HEK293 (cell line): ENCODE data around the gene LNPEP.

ENCODE experiments used
- AEBP2 ChIP-seq: fragments of 450-650 bp; formaldehyde crosslinking; IDR thresholded peaks from 2 replicates; pipeline ENCODE4 v1.5.1; 2016; ENCODE audit warnings: missing biosample characterization, missing genetic modification characterization, borderline replicate concordance
- MYNN ChIP-seq: fragments of 450-650 bp; formaldehyde crosslinking; IDR thresholded peaks from 2 replicates; pipeline ENCODE4 v1.5.1; 2016; ENCODE audit warnings: missing biosample characterization, missing genetic modification characterization, borderline replicate concordance
- PRDM10 ChIP-seq: fragments of 450-650 bp; formaldehyde crosslinking; IDR thresholded peaks from 2 replicates; pipeline ENCODE4 v1.5.1; 2016; ENCODE audit warnings: missing biosample characterization, missing genetic modification characterization
- SCRT1 ChIP-seq: fragments of 450-650 bp; formaldehyde crosslinking; IDR thresholded peaks from 2 replicates; pipeline ENCODE4 v1.5.1; 2016; ENCODE audit warnings: missing biosample characterization, missing genetic modification characterization, borderline replicate concordance
- SCRT2 ChIP-seq: fragments of 450-650 bp; formaldehyde crosslinking; IDR thresholded peaks from 2 replicates; pipeline ENCODE4 v1.5.1; 2016; ENCODE audit warnings: missing biosample characterization, missing genetic modification characterization
- TSHZ1 ChIP-seq: fragments of 450-650 bp; formaldehyde crosslinking; IDR thresholded peaks from 2 replicates; pipeline ENCODE4 v1.5.1; 2016; ENCODE audit warnings: missing biosample characterization, missing genetic modification characterization, borderline replicate concordance
- ZBTB1 ChIP-seq: fragments of 450-650 bp; formaldehyde crosslinking; IDR thresholded peaks from 2 replicates; pipeline ENCODE4 v1.5.1; 2016; ENCODE audit warnings: missing biosample characterization, missing genetic modification characterization
- ZBTB17 ChIP-seq: fragments of 450-650 bp; formaldehyde crosslinking; IDR thresholded peaks from 2 replicates; pipeline ENCODE4 v1.5.1; 2016; ENCODE audit warnings: missing biosample characterization, missing genetic modification characterization
- ZBTB26 ChIP-seq: fragments of 450-650 bp; formaldehyde crosslinking; optimal IDR thresholded peaks from 2 replicates; pipeline ENCODE3; 2016; ENCODE audit warnings: missing biosample characterization, mild to moderate bottlenecking, missing genetic modification characterization
- ZIC2 ChIP-seq: fragments of 450-650 bp; formaldehyde crosslinking; IDR thresholded peaks from 2 replicates; pipeline ENCODE4 v1.5.1; 2016; ENCODE audit warnings: missing biosample characterization, missing genetic modification characterization
- ZNF140 ChIP-seq: fragments of 450-650 bp; formaldehyde crosslinking; IDR thresholded peaks from 2 replicates; pipeline ENCODE4 v1.5.1; 2016; ENCODE audit warnings: missing biosample characterization, missing genetic modification characterization
- ZNF148 ChIP-seq: fragments of 450-650 bp; formaldehyde crosslinking; IDR thresholded peaks from 2 replicates; pipeline ENCODE4 v1.5.0; 2017; ENCODE audit warnings: missing biosample characterization, missing genetic modification characterization, borderline replicate concordance
- ZNF184 ChIP-seq: fragments of 450-650 bp; IDR thresholded peaks from 2 replicates; pipeline ENCODE4 v1.5.1; 2018; ENCODE audit warnings: missing biosample characterization, mild to moderate bottlenecking, missing genetic modification characterization
- ZNF214 ChIP-seq: fragments of 450-650 bp; formaldehyde crosslinking; IDR thresholded peaks from 2 replicates; pipeline ENCODE4 v1.5.1; 2017; ENCODE audit warnings: missing biosample characterization, mild to moderate bottlenecking, missing genetic modification characterization, borderline replicate concordance
- ZNF24 ChIP-seq: fragments of 450-650 bp; formaldehyde crosslinking; IDR thresholded peaks from 2 replicates; pipeline ENCODE4 v1.5.1; 2016; ENCODE audit warnings: missing biosample characterization, missing genetic modification characterization
- ZNF266 ChIP-seq: fragments of 450-650 bp; formaldehyde crosslinking; IDR thresholded peaks from 2 replicates; pipeline ENCODE4 v1.5.1; 2016; ENCODE audit warnings: missing biosample characterization, missing genetic modification characterization, low read depth
- ZNF324 ChIP-seq: fragments of 450-650 bp; formaldehyde crosslinking; IDR thresholded peaks from 2 replicates; pipeline ENCODE4 v1.5.1; 2016; ENCODE audit warnings: missing biosample characterization, missing genetic modification characterization
- ZNF501 ChIP-seq: fragments of 450-650 bp; formaldehyde crosslinking; IDR thresholded peaks from 2 replicates; pipeline ENCODE4 v1.5.1; 2016; ENCODE audit warnings: missing biosample characterization, missing genetic modification characterization
- ZNF529 ChIP-seq: fragments of 450-650 bp; formaldehyde crosslinking; IDR thresholded peaks from 2 replicates; pipeline ENCODE4 v1.5.1; 2017; ENCODE audit warnings: missing genetic modification characterization, missing biosample characterization; ENCODE audit not compliant: insufficient replicate concordance
- ZNF571 ChIP-seq: fragments of 450-650 bp; formaldehyde crosslinking; IDR thresholded peaks from 2 replicates; pipeline ENCODE4 v1.5.0; 2017; ENCODE audit warnings: missing biosample characterization, missing genetic modification characterization
- ZNF660 ChIP-seq: fragments of 450-650 bp; IDR thresholded peaks from 2 replicates; pipeline ENCODE4 v1.5.1; 2018; ENCODE audit warnings: missing biosample characterization, mild to moderate bottlenecking, missing genetic modification characterization
- ZNF677 ChIP-seq: fragments of 450-650 bp; IDR thresholded peaks from 2 replicates; pipeline ENCODE4 v1.5.0; 2018; ENCODE audit warnings: missing biosample characterization, mild to moderate bottlenecking, missing genetic modification characterization, moderate library complexity
- ZNF704 ChIP-seq: fragments of 450-650 bp; formaldehyde crosslinking; IDR thresholded peaks from 2 replicates; pipeline ENCODE4 v1.5.1; 2016; ENCODE audit warnings: missing biosample characterization, missing genetic modification characterization
- ZNF707 ChIP-seq: fragments of 450-650 bp; formaldehyde crosslinking; IDR thresholded peaks from 2 replicates; pipeline ENCODE4 v1.5.1; 2016; ENCODE audit warnings: missing biosample characterization, missing genetic modification characterization
- ZNF76 ChIP-seq: fragments of 450-650 bp; formaldehyde crosslinking; IDR thresholded peaks from 2 replicates; pipeline ENCODE4; 2016; ENCODE audit warnings: low read depth, missing biosample characterization, missing genetic modification characterization, borderline replicate concordance

Gene LNPEP

GRCh38 chr5:96935559-96936430 lies at the start of gene LNPEP (continued):
- TF ChIP-seq ZNF214 (tag by site-specific recombination) (no peak), TSHZ1 (tag by site-specific recombination) (peak; percentile 44; the same call in 1 of the 2 replicates), ZNF704 (no peak), ZNF24 (tag by site-specific recombination) (peak; percentile 62; the same call in 1 of the 2 replicates), ZNF501 (tag by site-specific recombination) (peak; percentile 61), ZNF266 (tag by site-specific recombination) (no peak), ZBTB26 (peak; percentile 86), ZNF148 (tag by site-specific recombination) (no peak), ZNF76 (peak; percentile 79; the same call in 1 of the 2 replicates), SCRT2 (tag by site-specific recombination) (no peak), ZNF571 (tag by site-specific recombination) (no peak), AEBP2 (no peak), ZNF677 (0 out of 2 replicates have a peak, but pooled peaks have one; percentile 72), ZBTB17 (tag by site-specific recombination) (peak; percentile 78), ZNF707 (tag by site-specific recombination) (no peak), MYNN (tag by site-specific recombination) (no peak), SCRT1 (no peak; the same call in 1 of the 2 replicates), ZNF660 (tag by site-specific recombination) (peak; percentile 99), ZNF529 (tag by site-specific recombination) (no peak), ZBTB1 (tag by site-specific recombination) (peak; percentile 70; the same call in 1 of the 2 replicates), ZNF184 (tag by site-specific recombination) (peak; percentile 78; the same call in 1 of the 2 replicates), ZNF140 (no peak), ZIC2 (tag by site-specific recombination) (peak; percentile 90), ZNF324 (peak; percentile 79), PRDM10 (tag by site-specific recombination) (peak; percentile 88)
